NCI-H82 treated with DMSO at 0.1 percent for 48 hours (cell line): ENCODE results near the gene COPS8.
A peak's percentile ranks its signal among the peaks of the same experiment; 100 is the strongest.

Experiments
- DNase-seq: peaks from one replicate; lab custom pipeline; 2025; ENCODE audit not compliant: unreplicated experiment; lab: John Stamatoyannopoulos, UW

The COPS8 gene

GRCh38 chr2:237064203-237065070 is 21.3 kb upstream of the COPS8 start:
- no peak for DNase-seq

DNA sequence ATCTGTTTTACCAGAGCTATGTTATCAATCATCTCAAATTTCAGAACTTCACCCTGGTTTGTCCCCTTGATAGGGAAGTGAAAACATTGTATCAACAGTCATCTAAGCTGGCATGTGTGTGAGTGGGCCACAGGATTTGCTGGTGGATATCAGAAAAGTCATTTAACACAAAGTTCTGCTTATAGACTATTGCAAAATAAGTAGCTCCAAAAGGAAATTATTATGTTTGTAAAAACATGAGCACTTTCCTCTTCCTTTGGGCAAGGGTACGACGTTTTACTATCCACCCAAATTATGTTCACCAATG is 20.7 kb upstream of the COPS8 start:
- DNase-seq = no peak

- no peak for DNase-seq
These were observed 19.3 kb upstream of the COPS8 start for GRCh38 chr2:237066396-237066795.

- no peak for DNase-seq
These were observed 17.6 kb upstream of the COPS8 start for GRCh38 chr2:237068005-237068576.

DNA sequence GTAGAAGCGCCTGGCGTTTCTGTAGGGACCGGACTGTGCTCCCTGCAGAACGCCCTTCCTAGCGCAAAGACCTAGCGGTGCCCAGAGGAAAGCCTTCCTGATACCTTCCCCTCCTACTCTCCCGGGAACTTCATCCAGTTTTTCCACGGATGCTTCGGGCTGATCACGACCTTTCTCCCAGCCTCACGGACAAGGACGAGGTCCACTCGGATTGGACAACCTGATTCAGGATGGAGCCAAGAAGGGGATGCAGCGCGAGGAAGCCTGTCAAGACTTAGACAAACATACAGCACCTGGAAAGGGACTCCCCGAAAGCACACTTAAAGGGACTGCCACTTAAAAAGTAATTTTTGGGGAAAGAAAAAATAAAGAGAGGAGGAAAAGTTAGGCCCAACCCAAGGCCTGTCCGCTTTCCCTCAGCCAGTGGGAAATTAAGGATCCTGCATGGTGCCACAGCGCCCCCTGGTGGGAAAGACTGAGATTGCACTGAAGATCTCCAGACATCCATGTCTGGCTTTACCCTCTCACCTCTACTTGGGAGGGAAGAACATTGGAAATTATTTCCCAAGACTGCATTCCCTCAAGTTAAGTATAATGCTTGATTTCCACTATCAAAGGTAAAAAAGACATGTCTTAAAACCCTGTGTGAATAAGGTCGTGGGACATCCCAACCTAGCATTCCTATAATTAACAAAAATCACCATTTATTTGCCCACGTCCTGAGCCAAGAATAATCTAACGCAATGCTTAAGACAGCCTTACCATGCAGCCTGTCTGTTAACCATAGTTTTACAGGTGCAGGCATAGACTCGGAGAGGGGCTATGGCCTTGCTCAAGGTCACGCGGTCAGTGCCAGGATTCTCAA is 13.4 kb upstream of the COPS8 start:
- peak; percentile 2 for DNase-seq

GRCh38 chr2:237073552-237073951 is 12.1 kb upstream of the COPS8 start:
- no peak for DNase-seq

GRCh38 chr2:237074211-237074993 is 11.3 kb upstream of the COPS8 start:
- no peak for DNase-seq

GRCh38 chr2:237075749-237076599 is 9.7 kb upstream of the COPS8 start:
- DNase-seq = no peak

GRCh38 chr2:237081596-237081995 is 4.1 kb upstream of the COPS8 start:
- DNase-seq = no peak

DNA sequence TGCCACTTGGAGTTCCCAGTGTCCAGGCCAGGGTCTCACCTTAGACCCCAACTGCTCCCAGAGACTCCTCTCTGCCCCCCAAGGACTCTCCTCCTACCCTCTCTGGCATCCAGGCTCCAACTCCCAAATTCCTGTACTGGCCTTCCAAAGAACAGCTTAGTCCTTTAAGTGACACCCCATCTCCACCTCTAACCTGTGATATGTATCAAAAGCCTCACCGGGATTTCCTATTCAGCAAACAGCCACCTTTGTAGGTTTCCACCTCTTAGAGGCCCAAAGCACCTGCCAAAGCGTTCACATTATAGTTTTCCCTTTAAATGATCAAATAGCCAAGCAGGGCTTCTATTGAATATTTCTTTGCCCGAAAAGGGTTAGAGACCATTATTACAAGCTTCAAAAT is 2.7 kb upstream of the COPS8 start:
- no peak for DNase-seq

DNA sequence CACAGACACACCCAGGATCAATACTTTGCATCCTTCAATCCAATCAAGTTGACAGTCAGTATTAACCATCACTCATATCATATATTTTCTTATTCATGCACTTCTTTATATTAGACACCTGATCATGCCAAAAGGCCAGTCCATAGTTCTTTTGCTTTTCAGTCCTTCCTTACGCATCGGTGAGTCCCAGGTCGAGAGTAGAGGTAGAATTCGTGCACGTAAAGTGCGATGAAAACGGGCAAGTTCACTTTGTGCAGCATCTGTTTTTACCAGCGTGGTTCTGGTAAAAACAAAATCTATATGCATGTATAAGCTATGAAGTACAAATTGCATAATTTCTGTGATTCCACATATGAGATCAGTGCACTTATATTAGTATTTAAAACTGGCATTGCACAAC is 1.2 kb upstream of the COPS8 start:
- DNase-seq = no peak

DNA sequence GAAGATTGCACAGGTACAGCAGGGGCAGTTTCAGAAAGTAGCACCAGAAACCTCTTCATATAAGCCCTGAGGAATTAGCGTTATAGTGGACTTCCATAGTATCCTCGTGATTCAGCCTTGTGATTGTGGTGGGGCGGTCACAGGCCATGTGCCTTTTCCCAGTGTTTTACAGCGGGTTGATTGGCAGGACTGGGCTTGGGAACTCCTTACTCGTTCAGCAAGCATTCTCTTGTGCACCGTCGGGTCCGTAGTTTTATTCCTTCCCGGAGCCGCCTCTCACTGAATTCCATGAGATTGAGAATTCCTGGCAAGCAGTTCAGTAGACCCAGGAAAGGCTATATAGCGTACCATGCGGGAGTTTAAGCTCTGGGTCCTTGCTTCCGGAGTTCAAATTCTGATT is 5.2 kb downstream of the COPS8 start:
- DNase-seq = no peak

DNA sequence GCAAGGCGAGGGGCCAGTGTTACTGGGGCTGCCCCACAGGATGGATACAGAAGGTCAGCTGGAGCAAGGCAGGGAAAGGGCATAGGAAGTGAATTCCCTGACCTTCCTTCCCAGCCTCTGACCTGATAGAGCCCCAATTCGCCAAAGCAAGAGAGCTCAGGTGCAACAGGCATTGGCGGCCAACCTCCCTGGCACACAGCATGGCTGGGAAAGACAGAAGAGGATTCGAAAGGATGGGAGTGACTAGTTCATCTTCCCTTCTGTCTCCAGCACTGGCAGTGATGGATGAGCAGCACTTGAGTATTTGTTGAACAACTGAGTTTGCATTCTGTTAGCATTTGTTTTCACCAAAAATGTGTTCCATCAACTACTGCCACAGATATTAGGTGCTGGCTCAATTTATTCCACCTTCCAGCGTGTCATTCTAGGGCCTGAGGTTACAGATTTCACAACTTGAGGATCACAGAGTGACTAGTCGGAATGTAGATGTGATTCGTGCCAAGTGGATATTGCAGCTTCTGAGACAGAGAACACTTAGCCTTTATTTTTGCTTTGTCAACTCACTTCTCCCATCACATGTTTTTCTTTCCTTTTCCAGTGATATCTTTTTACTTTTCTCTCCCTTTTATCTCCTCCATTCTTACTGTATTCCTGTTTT is 6.2 kb downstream of the COPS8 start:
- no peak for DNase-seq

- no peak for DNase-seq
These were observed 6.8 kb downstream of the COPS8 start for GRCh38 chr2:237092506-237092905.

DNA sequence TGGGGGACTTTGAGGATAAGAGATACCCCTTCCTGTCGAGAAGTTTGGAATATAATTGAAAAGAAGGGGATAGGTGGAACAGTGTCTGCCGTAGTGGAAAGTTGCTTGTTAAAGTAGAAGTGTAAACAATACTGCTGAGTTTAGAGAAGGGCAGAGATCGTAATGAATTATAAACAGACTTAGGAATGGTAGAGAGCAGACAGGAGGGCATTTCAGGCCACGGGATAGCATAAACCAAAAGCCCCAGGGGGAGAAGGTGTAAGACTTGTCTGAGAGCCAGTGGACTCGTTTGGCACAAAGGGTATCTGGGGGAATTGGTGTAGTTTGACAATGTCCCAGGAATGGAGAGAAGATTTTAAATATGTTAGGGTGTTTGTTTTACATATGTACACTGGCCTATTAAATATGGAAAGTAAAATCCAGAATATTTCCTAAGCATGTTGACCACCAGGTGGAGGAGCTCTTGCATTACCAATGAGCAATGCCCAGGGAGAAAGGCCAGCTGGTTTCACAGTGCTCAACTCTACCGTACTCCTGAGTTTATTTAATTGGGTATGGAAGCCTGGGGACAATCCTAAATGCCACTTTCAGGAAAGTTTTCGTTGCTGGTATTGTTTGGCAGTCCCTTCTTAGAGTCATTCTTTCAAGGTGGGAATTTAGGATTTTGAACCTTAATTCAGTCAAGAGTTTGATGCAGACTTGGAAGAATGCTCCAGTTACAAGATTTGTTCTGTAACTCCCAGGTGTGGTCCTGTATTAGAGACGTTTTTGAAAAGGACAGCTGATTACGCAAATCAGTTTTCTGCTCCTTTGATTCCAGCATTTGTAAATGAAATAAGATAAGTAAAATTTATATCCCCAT is 7.5 kb downstream of the COPS8 start:
- DNase-seq = no peak

- DNase-seq = no peak
These were observed 10.5 kb downstream of the COPS8 start for GRCh38 chr2:237096201-237096600.

- DNase-seq = no peak
These were observed 11.2 kb downstream of the COPS8 start for GRCh38 chr2:237096911-237097310.

DNA sequence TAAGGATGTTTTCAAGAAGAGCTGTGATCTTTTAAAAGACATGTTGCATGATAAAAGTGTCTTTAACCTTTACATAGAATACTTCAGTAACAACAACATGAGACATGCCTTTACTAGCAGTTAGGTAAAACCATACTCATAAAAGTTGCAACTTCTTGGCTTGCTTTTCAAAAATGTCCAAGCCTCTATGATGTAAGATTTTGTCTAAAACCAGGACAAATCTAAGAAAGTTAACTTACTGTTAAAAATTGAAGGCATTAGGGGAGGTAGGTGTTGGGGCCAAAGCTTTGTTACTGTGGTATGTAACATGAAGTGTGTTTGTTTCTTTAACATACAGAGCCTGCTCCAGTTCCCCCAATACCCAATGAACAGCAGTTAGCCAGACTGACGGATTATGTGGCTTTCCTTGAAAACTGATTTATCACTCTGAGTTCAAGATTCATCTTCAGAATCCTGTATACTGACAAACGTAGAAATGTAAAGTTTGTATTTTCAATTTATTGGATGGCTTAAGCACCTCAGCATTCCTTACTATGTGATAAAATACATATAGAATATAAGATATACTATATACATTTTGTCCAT is 11.7 kb downstream of the COPS8 start:
- DNase-seq = no peak
